GM12801 (cell line): ENCODE measurements around the gene SPATA9.

Source experiments
- CTCF ChIP-seq: IDR thresholded peaks from one replicate; pipeline ENCODE4 v1.5.1; 2011; ENCODE audit warnings: control low read depth; ENCODE audit not compliant: insufficient read length; ENCODE audit errors: extremely low read depth

Gene SPATA9

GRCh38 chr5:95671826-95672225 lies 11.0 kb downstream of the SPATA9 start:
- TF ChIP-seq CTCF = no peak

- no peak for TF ChIP-seq CTCF
These were observed 12.2 kb downstream of the SPATA9 start for GRCh38 chr5:95670568-95670967.

- no peak for TF ChIP-seq CTCF
These were observed 12.8 kb downstream of the SPATA9 start for GRCh38 chr5:95669985-95670384.

- no peak for TF ChIP-seq CTCF
These were observed 13.3 kb downstream of the SPATA9 start for GRCh38 chr5:95669540-95669939.

- no peak for TF ChIP-seq CTCF
These were observed 14.1 kb downstream of the SPATA9 start for GRCh38 chr5:95668728-95669127.

GRCh38 chr5:95668216-95668615 lies 14.6 kb downstream of the SPATA9 start:
- no peak for TF ChIP-seq CTCF

GRCh38 chr5:95667678-95668077 lies 15.1 kb downstream of the SPATA9 start:
- TF ChIP-seq CTCF = no peak
